DMS 273 treated with DMSO at 0.1 percent for 48 hours (cell line): Measurements from ENCODE around the gene PALD1.

Experiments
- DNase-seq: peaks from one replicate; lab custom pipeline; 2025; lab: John Stamatoyannopoulos, UW

PALD1 gene

DNA sequence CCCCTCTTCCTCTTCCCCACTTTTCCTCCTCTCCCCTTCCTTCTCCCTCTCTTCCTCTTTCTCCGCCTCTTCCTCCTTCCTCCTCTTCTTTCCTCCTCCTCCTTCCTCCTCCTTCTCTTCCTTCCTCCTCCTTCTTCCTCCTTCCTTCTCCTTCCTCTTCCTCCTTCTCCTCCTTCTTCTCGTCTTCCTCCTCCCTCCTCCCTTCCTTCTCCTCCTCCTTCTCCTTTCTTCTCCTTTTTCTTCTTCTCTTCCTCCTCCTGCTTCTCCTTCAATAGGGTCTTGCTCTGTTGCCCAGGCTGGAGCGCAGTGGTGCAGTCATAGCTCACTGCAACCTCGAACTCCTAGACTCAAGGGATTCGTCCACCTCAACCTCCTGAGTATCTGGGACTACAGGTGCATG lies 56.9 kb downstream of the PALD1 start:
- no peak for DNase-seq

DNA sequence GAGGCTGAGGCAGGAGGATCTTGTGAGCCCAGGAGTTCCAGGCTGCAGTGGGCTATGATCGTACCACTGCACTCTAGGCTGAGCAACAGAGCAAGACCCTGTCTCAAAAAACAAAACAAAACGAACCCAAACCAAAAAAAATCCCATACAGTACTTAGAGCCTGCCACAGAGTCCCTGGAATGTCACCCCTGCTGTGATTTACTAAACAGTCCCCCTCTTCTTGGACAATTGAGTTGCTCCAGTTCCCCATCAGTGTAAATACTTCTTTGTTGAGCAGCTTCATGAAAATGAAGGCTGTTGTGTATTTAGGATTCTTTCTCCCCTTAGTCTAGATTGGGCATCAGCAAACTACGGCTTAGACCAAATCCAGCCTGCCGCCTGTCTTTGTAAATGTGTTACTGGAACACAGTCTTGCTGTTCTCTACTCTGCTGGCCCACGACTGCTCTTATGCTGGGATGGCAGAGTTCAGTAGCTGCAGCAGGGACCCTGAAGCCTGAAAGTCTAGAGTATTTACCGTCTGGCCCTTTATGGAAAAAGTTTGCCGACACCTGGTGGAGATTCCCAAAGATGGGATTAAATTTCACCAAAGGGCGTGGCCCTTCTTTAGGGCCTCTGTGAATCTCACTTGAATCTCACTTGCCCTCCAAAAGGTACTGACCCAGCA lies 57.8 kb downstream of the PALD1 start:
- DNase-seq: no peak

DNA sequence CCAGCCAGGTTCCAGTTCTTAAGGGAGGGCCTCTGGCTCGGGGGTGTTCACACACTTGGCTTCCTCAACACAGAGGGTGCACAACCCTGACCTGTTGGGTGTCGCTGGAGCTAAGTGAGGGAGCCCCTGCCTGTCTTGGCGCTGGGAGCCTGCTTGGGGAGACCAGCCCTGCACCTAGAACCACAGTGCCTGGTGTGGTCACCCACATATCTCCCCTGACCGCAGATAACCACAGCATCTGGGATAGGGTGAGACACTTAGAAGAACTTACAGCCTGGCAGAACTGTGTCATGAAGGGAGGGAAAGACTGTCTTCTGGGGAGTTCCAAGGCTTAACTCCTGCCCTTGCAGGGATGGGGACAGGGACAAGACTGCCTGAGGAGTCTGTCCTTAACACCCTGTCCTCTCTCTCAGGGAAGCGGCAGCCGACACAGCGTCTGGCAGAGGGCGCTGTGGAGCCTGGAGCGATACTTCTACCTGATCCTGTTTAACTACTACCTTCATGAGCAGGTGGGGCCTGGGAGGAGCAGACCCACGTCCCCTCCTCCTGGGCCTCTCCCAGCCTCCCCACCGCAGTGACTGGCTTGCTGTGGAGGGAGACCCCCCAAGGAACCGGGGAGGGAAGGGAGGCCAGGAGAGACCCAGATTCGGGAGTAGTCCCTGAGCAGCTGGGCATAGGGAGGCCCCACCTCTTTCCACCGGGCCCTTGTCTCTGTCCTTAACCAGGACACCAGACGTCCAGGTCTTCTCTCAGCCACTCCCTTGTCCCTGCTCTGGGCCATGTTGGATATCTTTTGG lies 59.0 kb downstream of the PALD1 start:
- no peak for DNase-seq

DNA sequence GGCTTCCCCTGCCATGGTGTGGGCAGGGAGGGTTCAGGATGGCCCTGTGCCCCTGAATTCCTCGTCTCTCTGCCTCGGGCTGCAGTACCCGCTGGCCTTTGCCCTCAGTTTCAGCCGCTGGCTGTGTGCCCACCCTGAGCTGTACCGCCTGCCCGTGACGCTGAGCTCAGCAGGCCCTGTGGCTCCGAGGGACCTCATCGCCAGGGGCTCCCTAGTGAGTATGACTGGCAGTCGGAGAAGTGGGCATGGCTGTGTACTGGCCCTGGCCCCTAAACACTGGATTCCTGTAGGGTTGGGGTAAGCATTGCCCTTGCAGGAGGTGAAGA lies 59.6 kb downstream of the PALD1 start:
- DNase-seq: no peak

DNA sequence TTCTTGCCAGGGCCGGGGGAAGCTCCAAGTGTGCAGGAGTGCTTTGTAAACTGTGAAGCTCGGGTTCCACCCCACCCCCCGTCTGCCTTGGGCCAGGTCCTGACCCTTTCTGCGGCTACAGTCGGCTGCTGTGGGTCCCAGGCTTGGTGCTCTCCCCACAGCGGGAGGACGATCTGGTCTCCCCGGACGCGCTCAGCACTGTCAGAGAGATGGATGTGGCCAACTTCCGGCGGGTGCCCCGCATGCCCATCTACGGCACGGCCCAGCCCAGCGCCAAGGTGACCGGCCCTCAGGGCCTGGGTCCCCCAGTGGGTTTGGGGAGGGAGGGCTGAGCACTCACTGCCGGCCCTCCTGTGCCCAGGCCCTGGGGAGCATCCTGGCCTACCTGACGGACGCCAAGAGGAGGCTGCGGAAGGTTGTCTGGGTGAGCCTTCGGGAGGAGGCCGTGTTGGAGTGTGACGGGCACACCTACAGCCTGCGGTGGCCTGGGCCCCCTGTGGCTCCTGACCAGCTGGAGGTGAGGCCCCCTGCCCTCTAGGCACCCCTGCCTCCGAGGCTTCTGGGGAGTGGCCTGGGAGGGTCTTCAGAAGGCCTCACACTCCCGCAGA lies 60.3 kb downstream of the PALD1 start:
- DNase-seq: no peak

DNA sequence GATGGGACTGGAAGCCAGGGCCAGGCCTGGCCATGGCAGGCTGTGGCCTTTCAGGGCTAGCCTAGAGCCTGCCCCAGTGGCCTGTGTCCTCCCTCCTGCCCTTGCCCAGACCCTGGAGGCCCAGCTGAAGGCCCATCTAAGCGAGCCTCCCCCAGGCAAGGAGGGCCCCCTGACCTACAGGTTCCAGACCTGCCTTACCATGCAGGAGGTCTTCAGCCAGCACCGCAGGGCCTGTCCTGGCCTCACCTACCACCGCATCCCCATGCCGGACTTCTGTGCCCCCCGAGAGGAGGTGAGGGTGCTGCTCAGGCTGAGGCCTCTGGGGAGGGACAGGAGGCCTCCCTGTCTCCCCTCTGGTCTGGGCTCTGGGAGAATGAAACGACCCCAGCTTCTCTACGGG lies 60.9 kb downstream of the PALD1 start:
- DNase-seq: no peak

DNA sequence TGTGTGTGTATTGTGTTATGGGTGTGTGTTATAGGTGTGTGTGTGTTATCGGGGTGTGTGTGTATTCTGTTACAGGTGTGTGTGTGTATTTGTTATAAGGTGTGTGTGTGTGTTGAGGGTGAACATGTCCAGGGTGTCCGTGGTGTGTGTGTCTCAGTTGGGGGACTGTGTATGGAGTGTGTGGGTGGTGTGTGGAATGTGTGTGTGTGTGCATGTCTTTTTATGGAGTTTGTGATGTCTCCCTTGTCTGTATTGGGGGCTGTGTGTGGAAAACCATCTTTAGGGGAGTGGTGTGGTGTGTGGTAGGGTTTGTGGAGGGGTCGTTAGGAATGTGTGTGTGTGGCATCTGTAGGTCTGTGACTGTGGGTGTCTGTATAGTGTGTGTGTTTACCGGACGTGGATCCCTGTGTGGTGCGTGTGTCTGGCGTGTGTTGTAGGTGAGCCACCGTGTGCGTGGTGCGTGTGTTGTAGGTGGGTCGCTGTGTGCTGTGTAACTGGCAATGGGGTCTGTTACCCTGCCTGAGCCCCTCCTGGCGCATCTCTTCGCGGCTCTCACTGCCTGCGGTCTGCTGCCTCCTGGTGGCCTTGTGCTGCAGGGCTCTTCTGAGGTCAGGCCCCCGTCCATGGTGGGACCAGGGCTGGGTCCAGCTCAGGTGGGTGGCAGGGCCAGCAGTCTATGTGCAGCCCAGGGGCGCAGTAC lies 61.7 kb downstream of the PALD1 start:
- DNase-seq: no peak

DNA sequence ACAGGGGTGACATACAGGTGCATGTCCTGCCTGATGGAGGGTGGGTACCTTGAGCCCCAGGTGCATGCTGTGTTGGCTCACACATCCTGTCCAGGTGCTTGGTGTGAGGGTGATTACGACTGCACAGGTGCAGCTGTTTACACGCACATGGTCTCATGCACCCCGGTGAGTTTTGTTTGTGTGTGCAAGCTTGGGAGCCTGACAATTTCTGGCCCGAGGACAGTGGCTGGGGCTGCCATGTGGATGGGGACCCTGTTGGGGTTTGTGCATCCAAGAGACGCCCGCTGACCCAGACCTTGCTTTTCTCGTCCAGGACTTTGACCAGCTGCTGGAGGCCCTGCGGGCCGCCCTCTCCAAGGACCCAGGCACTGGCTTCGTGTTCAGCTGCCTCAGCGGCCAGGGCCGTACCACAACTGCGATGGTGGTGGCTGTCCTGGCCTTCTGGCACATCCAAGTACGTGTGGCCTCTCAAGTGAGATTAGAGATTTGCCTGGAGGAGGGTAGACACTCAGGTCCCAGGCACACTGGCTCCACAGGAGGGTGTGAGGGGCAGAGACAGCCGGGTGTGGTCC lies 62.3 kb downstream of the PALD1 start:
- DNase-seq: no peak

DNA sequence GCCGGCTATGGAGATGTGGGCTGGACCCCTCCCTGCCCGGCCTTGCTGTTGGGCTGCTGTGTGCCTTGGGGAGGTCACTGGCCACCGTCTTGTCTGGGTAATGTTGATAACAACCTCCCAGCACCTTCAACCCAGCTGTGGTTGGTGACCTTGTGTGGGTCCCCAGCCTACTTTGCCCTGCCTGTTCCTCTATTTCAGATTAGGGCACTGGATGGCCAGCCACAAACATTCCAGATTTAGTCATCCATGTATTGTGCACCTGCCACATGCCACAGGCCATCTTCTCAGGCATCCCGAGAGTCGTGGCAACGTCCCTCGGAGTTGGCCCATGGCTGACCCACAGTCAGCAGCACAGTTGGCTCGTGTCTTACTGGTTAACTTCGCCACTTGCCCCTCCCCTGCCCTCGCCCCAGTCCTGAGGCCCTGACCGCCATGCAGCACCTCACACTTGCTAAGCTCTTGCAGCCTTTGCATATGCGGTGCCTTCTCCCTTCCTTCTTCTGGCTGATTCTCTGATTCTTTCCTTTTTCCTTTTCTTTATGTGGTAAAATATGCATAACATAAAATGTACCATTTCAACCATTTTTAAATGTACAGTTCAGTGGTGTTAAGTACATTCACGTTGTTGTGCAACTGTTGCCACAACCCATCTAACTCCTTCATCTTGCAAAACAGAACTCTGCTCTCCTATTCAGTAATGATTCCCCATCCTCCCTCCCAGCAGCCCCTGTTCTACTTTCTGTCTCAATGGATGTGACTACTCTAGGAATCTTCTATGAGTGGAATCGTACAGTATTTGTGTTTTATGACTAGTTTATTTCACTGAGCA lies 63.4 kb downstream of the PALD1 start:
- no peak for DNase-seq

DNA sequence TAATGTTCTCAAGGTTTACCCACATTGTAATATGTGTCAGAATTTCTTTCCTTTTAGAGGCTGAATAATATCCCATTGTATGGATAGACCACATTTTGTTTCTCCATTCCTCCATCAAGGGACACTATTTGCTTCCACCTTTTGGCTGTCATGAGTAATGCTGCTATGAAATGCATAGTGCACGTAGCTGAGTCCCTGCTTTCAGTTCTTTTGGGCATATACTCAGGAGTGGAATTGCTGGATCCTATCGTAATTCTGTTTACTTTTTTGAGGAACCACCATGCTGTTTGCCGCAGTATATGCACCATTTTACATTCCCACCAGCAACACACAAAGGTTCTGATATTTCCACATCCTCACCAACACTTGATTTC lies 64.0 kb downstream of the PALD1 start:
- no peak for DNase-seq

DNA sequence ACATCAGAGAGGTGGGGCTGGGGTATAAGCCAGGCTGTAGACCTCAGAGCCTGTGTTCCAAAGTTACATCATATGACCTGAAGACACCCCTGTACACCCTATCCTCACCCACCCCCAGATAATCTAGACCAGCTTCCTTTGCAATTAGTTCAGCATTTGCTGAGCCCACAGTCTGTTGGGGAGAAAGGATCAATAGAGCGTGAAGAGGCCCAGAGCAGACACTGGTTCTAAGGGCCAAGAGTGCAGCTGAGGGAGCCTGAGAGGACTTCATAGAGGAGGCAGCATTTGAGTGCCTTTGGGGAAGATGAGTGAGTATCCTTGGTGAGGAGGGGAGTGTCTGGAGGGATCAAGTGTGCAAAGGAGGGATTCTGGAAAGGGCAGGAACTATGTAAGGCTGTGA lies 65.3 kb downstream of the PALD1 start:
- no peak for DNase-seq

DNA sequence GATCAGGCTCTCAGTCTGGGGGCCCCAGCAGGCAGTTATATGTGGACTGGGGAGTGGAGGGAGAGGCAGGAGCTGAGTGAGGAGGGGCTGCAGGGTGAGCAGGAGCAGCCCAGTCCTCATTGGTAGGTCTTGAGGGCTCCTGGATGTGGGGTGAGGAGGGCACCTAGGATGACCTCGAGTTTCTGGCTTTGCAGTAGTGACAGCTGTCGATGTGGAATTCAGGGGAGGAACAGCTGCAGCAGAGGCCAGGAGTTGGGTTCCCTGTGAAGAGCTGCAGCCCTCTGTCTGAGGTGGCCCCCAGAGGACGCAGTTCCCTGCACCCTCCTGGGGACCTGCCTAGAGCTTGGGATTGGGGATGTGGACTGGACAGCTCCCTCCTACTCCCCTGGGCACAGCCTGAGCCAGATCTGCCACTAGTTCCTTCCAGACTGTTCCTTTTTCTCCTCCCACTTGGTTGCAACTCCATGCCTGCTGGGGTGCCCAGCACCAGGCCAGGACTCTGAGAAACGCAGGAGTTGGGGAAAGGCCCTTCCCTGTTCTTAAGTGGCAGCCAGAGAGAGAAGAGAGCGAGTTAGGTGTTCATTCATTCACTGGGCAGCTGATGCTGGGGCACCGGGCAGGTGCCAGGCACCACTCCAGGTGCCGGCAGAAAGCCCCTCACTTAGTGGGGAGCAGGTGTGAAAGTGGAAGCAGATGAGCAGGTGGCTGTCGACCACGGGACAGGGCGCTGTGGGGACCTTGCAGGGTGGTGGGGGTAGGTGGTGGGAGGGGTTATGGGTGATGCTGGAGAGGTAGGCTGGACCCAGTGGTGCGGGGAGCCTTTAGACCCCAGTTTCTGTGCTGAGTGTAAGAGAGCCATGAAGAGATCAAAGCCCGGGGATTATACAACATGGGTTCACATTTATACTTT lies 66.1 kb downstream of the PALD1 start:
- DNase-seq: no peak

DNA sequence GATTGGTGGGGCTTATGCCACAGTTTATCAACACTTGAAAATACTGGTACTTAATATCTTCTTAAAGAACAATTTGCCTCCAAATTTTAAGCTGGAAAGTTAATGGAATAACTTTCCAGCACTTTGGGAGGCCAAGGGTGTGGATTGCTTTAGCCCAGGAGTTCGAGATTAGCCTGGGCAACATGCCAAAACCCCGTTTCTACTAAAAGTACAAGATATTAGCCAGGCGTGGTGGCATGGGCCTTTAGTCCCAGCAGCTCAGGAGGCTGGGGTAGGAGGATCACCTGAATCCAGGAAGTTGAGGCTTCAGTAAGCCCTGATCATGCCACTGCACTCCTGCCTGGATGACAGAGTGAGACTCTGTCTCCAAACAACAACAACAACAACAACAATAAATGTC lies 68.0 kb downstream of the PALD1 start:
- no peak for DNase-seq

DNA sequence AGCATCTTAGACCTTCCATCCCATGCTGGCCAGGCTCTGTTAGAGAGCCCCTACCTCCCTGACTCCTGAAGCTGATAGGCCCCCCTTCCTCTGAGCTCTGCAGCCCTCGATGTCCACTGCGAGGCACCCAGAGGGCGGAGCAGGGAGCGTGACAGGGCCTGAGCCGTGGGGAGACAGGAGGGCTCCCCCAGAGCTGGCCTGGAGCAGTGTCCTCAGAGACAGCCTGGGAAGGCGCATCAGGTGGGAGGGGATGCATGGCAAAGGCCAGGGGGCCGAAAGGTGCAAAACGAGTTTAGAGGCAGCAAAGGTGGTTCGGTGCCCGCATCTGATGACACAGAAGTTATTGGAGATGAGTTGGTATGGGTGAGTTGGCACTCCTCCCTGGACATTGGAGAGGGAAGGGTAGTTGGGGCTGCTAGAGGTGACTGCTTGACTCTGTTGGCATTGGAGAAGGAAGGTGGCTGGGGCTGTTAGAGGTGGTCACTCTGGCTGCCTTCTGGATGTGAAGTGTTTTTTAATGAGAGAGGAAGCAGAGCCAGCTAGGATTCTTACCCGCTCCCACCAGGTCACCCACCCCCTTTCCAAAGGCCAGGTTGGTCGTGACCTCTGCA lies 70.9 kb downstream of the PALD1 start:
- DNase-seq: no peak

DNA sequence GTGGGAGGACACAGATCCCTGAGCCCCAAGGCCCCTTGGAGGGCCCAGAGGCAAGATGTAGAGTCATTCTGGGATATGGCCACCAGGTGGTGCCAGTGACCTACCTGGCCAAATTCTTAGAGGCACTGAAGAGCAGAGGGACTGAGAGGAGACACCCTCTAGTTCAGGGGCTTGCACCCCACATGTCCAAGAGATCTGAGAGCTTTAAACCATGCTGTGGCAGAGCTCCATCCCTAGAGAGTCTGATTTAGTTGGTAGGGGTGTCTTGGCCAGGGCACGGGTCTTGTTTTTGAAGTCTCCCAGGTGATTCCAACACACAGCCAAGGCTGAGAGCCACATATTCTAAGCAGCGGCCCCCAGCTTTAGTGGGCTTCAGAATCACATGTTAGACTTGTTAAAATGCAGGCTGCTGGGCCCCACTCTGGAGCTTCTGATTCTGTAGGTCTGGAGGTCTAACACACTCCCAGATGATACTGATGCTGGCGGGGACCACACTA lies 71.4 kb downstream of the PALD1 start:
- DNase-seq: no peak

DNA sequence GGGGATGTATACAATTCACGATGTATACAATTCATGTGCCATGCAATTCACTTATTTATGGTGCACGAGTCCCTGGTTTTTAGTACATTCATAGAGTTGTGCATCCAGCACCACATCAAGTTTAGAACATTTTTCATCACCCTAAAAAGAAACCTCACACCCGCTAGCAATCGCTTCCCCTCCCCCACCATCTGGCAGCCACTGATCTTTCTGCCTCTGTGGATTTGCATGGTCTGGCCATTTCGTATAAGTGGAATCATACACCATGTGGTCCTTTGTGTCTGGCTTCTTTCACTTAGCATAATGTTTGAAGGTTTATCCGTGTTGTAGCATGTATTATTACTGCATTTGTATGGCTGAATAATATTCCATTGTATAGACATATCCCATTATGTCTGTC lies 71.9 kb downstream of the PALD1 start:
- no peak for DNase-seq

DNA sequence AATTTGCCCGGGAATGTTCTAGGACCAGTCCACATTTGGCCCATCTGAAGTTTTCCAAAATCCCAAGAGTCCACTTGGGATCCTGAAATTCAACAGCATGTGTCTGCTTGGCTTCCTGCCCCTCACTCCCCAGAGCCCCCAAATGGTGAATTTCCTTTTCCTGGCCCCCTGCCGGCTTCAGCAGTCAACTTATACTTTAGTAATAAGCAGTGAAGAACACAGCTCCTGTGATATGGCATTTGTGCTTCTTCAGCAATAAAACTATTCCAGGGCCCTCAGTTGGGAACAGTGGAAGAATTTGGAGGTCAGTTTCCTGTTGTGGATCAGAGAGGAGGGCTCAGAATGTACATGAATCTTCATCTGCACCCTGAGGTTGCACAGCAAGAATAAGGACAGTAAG lies 72.9 kb downstream of the PALD1 start:
- no peak for DNase-seq

DNA sequence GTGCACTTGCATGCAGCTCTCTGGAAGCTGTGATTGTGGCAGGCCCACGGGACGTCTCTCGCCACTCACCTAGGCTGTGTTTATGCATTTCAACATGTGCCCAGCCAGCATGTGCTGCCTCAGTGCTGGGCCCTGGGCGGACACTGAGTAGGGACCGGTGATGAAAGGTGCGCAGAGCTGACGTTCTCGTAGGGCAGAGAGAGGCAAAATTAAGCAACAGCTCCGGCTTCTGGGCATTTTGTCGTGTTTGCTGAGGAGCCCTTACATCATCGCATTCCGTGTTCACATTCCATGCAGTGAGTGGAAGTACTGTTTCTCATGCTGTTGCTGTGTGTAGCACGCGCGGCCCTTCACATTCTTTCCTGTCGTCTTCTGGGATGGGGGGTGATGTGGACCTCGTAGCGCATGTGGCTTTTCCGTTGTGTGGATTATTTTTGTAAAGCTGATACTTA lies 73.4 kb downstream of the PALD1 start:
- no peak for DNase-seq

DNA sequence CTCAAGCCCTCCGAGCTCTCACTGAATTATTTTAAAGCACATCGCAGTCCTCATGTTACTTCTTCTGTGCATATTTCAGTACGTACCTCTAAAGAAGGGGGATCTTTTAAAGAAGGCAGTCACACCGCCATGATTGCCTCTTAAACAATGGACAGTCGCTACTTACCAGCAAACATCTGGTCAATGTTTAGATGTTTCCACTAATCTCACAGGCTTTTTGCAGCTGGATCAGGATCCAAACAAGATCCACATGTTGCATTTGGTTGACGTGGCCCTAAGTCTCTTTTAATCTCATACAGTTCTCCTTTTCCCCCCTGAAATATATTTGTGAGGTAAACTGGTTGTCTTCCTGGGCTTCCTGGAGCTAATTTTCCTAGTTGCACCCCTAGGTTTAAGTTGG lies 74.0 kb downstream of the PALD1 start:
- DNase-seq: no peak

DNA sequence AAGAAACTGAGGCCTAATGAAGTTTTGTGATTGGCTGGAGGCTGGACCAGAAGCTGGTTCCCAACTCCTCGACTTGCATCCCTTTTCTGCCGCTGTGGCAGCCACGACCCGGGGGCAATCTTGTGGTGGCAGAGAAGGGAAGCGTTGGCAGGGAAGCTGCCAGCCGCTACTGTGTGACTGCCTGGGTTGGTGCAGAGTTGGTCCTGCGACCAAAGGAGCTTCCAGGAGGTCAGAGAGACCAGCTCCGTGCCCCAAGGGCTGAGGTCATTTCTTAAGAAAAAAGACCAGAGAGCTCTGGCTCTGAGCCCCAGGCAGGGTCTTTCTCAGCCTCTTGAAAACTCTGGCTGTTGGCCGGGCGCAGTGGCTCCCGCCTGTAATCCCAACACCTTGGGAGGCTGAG lies 76.8 kb downstream of the PALD1 start:
- DNase-seq: no peak
